ENCODE data around the gene BAG1.

The BAG1 gene

GRCh38 chr9:33264473-33265177, at the start of gene BAG1, which contains the start of gene CHMP5:
Gene BAG1, minus strand, starts transcription at chr9:33264708.
Gene CHMP5, plus strand, starts transcription at chr9:33265049. Its CDS starts 30 bp downstream, at chr9:33265079.
- H3K9ac ChIP-seq (ENCODE audit: low read length) = peak within 1 kb of the TSS; percentile 94
- peak; percentile 100 for DNase-seq (ENCODE audit: low read depth)
- peaks cover 15% of the 10 kb centered on the region for H3K4me1 ChIP-seq (ENCODE audit: control insufficient read depth, insufficient read depth, low read length)
- no peaks in the 10 kb centered on the region for H3K9me3 ChIP-seq (ENCODE audit: control insufficient read depth, low read length)
- H3K27me3 ChIP-seq (replicated peaks; ENCODE audit: control insufficient read depth, insufficient read depth, low read length) = no peaks in the 10 kb centered on the region
- peak within 1 kb of the TSS; percentile 98 for H3K4me3 ChIP-seq (ENCODE audit: low read length)
- H3K36me3 ChIP-seq (ENCODE audit: control insufficient read depth, insufficient read depth, low read length, severe bottlenecking) = peaks cover 55% of the 10 kb centered on the region

DNA sequence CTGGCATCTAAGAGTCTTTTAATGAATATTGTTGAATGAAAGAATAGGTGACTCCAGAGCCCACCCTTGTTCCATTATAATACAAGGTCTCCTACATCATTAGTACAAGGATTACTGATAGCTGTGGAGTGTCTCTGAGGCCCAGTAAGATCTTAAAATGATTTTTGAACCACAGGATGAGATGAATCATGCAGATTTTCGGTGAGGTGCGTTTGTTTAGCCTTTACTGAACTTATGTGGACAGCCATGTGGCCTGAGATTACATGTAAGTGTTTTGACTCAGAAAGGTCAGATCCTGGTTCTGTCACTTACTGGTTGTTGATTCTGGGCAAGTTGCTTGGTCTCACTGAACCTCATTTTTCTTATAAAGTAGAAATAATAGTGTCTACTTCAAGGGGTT, 47.4 kb upstream of the BAG1 start:
- no peak for DNase-seq (ENCODE audit: low read depth)
- H3K36me3 ChIP-seq (ENCODE audit: control insufficient read depth, insufficient read depth, low read length, severe bottlenecking) = peaks cover 100% of the 10 kb centered on the region

DNA sequence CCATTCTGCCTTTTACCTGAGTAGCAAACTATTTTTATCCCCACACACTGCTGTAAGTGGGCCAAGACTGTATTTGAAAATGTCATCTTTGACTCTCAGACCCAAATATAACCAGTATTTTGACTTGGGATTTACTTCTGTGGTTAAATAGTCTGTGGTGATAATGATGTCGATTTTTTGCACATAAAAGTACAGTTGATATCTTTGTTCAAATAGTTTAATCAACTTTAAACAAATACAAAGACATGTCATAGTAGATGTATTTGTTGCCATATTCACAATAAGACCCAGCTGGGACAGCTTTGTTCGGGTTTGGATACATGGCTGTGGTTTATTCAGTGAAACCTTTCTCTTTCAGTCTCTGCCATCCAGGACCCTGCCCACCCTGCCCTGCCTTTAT, 46.2 kb upstream of the BAG1 start:
- Histone ChIP-seq H3K27me3 (replicated peaks; ENCODE audit: control insufficient read depth, insufficient read depth, low read length) (no peaks in the 10 kb centered on the region), H3K9ac (ENCODE audit: low read length) (no peak overlapping the region), H3K4me3 (ENCODE audit: low read length) (no peak overlapping the region), H3K9me3 (ENCODE audit: control insufficient read depth, low read length) (no peaks in the 10 kb centered on the region), H3K36me3 (ENCODE audit: control insufficient read depth, insufficient read depth, low read length, severe bottlenecking) (peaks cover 100% of the 10 kb centered on the region), H3K4me1 (ENCODE audit: control insufficient read depth, insufficient read depth, low read length) (peaks cover 7% of the 10 kb centered on the region)
- no peak for DNase-seq (ENCODE audit: low read depth)

More for the DNA sequence above, 47.4 kb upstream of the BAG1 start:
- no peak overlapping the region for H3K9ac ChIP-seq (ENCODE audit: low read length)
- H3K9me3 ChIP-seq (ENCODE audit: control insufficient read depth, low read length) = no peaks in the 10 kb centered on the region
- no peaks in the 10 kb centered on the region for H3K27me3 ChIP-seq (replicated peaks; ENCODE audit: control insufficient read depth, insufficient read depth, low read length)
- H3K4me1 ChIP-seq (ENCODE audit: control insufficient read depth, insufficient read depth, low read length) = peaks cover 10% of the 10 kb centered on the region
- H3K4me3 ChIP-seq (ENCODE audit: low read length) = no peak overlapping the region

DNA sequence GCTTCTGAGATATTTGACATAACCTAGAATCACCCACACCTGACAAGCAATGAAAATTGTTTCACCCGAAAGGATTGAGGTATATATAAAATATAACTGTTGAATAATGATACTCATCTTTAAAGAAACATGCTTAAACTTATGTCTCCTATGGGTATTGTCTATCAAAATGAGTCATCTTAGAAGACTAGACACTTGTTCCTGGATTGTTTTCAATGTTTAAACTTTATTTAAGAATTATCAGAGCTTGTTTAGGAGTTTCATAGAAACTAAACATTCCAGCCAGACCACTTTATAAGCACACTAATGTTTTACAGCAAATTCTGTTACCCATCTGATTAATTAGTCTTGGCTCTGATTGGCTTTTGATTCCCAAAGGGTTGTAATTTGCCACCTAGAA, 45.4 kb upstream of the BAG1 start:
- H3K36me3 ChIP-seq (ENCODE audit: control insufficient read depth, insufficient read depth, low read length, severe bottlenecking) = peaks cover 100% of the 10 kb centered on the region
- no peak for DNase-seq (ENCODE audit: low read depth)
- H3K4me3 ChIP-seq (ENCODE audit: low read length) = no peak overlapping the region
- H3K4me1 ChIP-seq (ENCODE audit: control insufficient read depth, insufficient read depth, low read length) = peaks cover 9% of the 10 kb centered on the region
- no peak overlapping the region for H3K9ac ChIP-seq (ENCODE audit: low read length)
- H3K27me3 ChIP-seq (replicated peaks; ENCODE audit: control insufficient read depth, insufficient read depth, low read length) = no peaks in the 10 kb centered on the region
- no peaks in the 10 kb centered on the region for H3K9me3 ChIP-seq (ENCODE audit: control insufficient read depth, low read length)

DNA sequence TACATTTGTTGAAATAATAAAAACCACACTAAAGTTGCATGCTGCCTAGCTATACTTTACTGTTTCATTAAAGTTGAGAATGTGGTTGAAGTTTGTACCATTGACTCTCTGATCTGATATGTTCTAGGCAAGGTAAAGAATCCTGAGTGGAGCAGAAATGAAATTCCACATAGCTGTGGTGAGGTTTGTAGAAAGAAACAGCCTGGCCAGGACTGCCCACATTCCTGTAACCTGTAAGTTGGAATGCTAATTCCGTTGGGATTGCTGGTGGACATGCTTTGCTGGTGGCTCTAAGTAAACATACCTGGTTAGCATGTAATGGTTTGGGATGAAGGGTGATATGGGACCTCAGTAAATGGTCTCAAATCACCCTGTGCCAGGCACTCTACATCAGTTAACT, 42.6 kb upstream of the BAG1 start:
- DNase-seq (ENCODE audit: low read depth) = no peak
- no peaks in the 10 kb centered on the region for H3K27me3 ChIP-seq (replicated peaks; ENCODE audit: control insufficient read depth, insufficient read depth, low read length)
- peaks cover 100% of the 10 kb centered on the region for H3K36me3 ChIP-seq (ENCODE audit: control insufficient read depth, insufficient read depth, low read length, severe bottlenecking)
- H3K4me3 ChIP-seq (ENCODE audit: low read length) = no peak overlapping the region
- peaks cover 9% of the 10 kb centered on the region for H3K4me1 ChIP-seq (ENCODE audit: control insufficient read depth, insufficient read depth, low read length)
- no peaks in the 10 kb centered on the region for H3K9me3 ChIP-seq (ENCODE audit: control insufficient read depth, low read length)
- H3K9ac ChIP-seq (ENCODE audit: low read length) = no peak overlapping the region

DNA sequence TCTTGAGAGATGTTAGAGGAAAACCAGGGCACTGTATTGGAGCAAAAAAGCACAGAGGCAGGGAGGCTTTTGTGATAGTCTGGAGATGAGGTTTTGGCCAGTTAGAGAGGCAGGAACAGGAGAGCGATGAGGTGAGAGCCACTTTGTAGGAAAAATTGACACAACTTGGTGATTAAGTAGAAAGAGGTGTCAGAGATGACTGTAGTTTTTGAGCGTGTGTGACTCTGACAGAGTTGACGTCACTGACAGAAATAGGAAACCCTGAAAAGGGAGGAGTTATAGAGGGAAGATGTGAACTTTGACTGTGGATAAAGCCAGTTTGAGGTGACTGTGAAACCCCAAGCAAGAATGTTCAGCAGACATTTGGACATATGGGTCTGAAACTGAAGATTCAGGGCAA, 41.5 kb upstream of the BAG1 start:
- Histone ChIP-seq H3K4me1 (ENCODE audit: control insufficient read depth, insufficient read depth, low read length) (peaks cover 8% of the 10 kb centered on the region), H3K9me3 (ENCODE audit: control insufficient read depth, low read length) (no peaks in the 10 kb centered on the region), H3K4me3 (ENCODE audit: low read length) (no peak overlapping the region), H3K36me3 (ENCODE audit: control insufficient read depth, insufficient read depth, low read length, severe bottlenecking) (peaks cover 100% of the 10 kb centered on the region), H3K9ac (ENCODE audit: low read length) (no peak overlapping the region), H3K27me3 (replicated peaks; ENCODE audit: control insufficient read depth, insufficient read depth, low read length) (no peaks in the 10 kb centered on the region)
- no peak for DNase-seq (ENCODE audit: low read depth)

- no peak overlapping the region for H3K4me3 ChIP-seq (ENCODE audit: low read length)
- peaks cover 97% of the 10 kb centered on the region for H3K36me3 ChIP-seq (ENCODE audit: control insufficient read depth, insufficient read depth, low read length, severe bottlenecking)
- peaks cover 4% of the 10 kb centered on the region for H3K4me1 ChIP-seq (ENCODE audit: control insufficient read depth, insufficient read depth, low read length)
- H3K9ac ChIP-seq (ENCODE audit: low read length) = no peak overlapping the region
- no peaks in the 10 kb centered on the region for H3K27me3 ChIP-seq (replicated peaks; ENCODE audit: control insufficient read depth, insufficient read depth, low read length)
- H3K9me3 ChIP-seq (ENCODE audit: control insufficient read depth, low read length) = no peaks in the 10 kb centered on the region
- DNase-seq (ENCODE audit: low read depth) = no peak
These were observed 39.9 kb upstream of the BAG1 start for GRCh38 chr9:33304362-33304761.

- peaks cover 9% of the 10 kb centered on the region for H3K4me1 ChIP-seq (ENCODE audit: control insufficient read depth, insufficient read depth, low read length)
- no peak overlapping the region for H3K4me3 ChIP-seq (ENCODE audit: low read length)
- peaks cover 95% of the 10 kb centered on the region for H3K36me3 ChIP-seq (ENCODE audit: control insufficient read depth, insufficient read depth, low read length, severe bottlenecking)
- no peaks in the 10 kb centered on the region for H3K9me3 ChIP-seq (ENCODE audit: control insufficient read depth, low read length)
- no peak overlapping the region for H3K9ac ChIP-seq (ENCODE audit: low read length)
- no peaks in the 10 kb centered on the region for H3K27me3 ChIP-seq (replicated peaks; ENCODE audit: control insufficient read depth, insufficient read depth, low read length)
- no peak for DNase-seq (ENCODE audit: low read depth)
These were observed 36.0 kb upstream of the BAG1 start for GRCh38 chr9:33300546-33300945.

GRCh38 chr9:33297432-33297831, 32.9 kb upstream of the BAG1 start:
- Histone ChIP-seq H3K36me3 (ENCODE audit: control insufficient read depth, insufficient read depth, low read length, severe bottlenecking) (peaks cover 81% of the 10 kb centered on the region), H3K9ac (ENCODE audit: low read length) (no peak overlapping the region), H3K4me1 (ENCODE audit: control insufficient read depth, insufficient read depth, low read length) (peaks cover 26% of the 10 kb centered on the region), H3K9me3 (ENCODE audit: control insufficient read depth, low read length) (no peaks in the 10 kb centered on the region), H3K4me3 (ENCODE audit: low read length) (no peak overlapping the region), H3K27me3 (replicated peaks; ENCODE audit: control insufficient read depth, insufficient read depth, low read length) (no peaks in the 10 kb centered on the region)
- no peak for DNase-seq (ENCODE audit: low read depth)

DNA sequence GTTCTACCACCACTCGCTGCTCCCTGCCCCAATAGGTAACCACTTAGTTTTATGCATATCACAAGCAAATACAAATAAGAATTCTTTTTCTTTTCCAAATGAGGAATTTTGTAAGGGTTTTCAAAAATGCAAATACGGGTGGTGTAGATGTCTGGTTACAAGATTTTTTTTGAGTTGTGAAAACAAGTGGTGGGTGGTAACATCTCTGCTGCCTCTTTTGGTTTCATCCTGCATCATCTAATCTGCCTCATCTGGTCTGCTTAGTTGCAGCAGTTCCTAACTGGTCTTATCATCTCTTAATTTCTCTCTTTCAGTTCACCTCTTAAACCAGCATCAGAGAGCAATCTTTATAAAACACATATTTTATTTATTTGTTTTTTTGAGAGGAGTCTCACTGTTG, 31.1 kb upstream of the BAG1 start:
- no peak for DNase-seq (ENCODE audit: low read depth)
- peaks cover 70% of the 10 kb centered on the region for H3K36me3 ChIP-seq (ENCODE audit: control insufficient read depth, insufficient read depth, low read length, severe bottlenecking)
- no peak overlapping the region for H3K4me3 ChIP-seq (ENCODE audit: low read length)

DNA sequence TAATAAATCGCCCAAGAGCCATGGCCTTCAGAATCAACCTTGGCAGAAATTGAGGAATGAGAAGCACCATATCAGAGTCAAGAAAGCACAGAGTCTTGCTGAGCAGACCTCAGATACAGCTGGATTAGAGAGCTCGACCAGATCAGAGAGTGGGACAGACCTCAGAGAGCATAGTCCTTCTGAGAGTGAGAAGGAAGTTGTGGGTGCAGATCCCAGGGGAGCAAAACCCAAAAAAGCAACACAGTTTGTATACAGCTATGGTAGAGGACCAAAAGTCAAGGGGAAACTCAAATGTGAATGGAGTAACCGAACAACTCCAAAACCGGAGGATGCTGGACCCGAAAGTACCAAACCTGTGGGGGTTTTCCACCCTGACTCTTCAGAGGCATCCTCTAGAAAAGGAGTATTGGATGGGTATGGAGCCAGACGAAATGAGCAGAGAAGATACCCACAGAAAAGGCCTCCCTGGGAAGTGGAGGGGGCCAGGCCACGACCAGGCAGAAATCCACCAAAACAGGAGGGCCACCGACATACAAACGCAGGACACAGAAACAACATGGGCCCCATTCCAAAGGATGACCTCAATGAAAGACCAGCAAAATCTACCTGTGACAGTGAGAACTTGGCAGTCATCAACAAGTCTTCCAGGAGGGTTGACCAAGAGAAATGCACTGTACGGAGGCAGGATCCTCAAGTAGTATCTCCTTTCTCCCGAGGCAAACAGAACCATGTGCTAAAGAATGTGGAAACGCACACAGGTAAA, 30.3 kb upstream of the BAG1 start:
- peaks cover 65% of the 10 kb centered on the region for H3K36me3 ChIP-seq (ENCODE audit: control insufficient read depth, insufficient read depth, low read length, severe bottlenecking)
- no peaks in the 10 kb centered on the region for H3K9me3 ChIP-seq (ENCODE audit: control insufficient read depth, low read length)
- no peaks in the 10 kb centered on the region for H3K27me3 ChIP-seq (replicated peaks; ENCODE audit: control insufficient read depth, insufficient read depth, low read length)
- no peak overlapping the region for H3K4me3 ChIP-seq (ENCODE audit: low read length)
- H3K4me1 ChIP-seq (ENCODE audit: control insufficient read depth, insufficient read depth, low read length) = peaks cover 39% of the 10 kb centered on the region
- no peak overlapping the region for H3K9ac ChIP-seq (ENCODE audit: low read length)
- DNase-seq (ENCODE audit: low read depth) = no peak

More for the DNA sequence above, 31.1 kb upstream of the BAG1 start:
- H3K9ac ChIP-seq (ENCODE audit: low read length) = no peak overlapping the region
- H3K27me3 ChIP-seq (replicated peaks; ENCODE audit: control insufficient read depth, insufficient read depth, low read length) = no peaks in the 10 kb centered on the region
- no peaks in the 10 kb centered on the region for H3K9me3 ChIP-seq (ENCODE audit: control insufficient read depth, low read length)
- peaks cover 39% of the 10 kb centered on the region for H3K4me1 ChIP-seq (ENCODE audit: control insufficient read depth, insufficient read depth, low read length)

Data from adipocyte (in vitro differentiated cells).